H7 (cell line): Measurements from ENCODE around the gene CDC45. TPM values are rescaled to one million over a fixed set of nuclear protein-coding genes. Genes with fewer than 3 reads are reported as not detected.
"Not testable (repeated sequence)": the region's sequence is repeated elsewhere in the genome, so short reads cannot be mapped to it uniquely, and the experiment has no call there.

ENCODE experiments used
- DNase-seq: peaks from one replicate; pipeline ENCODE4 v3.0.0; 2012
- H3K27me3 ChIP-seq: 2 replicates; pipeline ENCODE4 v1.6.0; 2011; ENCODE audit warnings: mild to moderate bottlenecking, low read length; ENCODE audit not compliant: control insufficient read depth, insufficient read depth
- H3K36me3 ChIP-seq: replicated peaks from 2 replicates; pipeline ENCODE4 v1.5.1; 2011; ENCODE audit warnings: low read length; ENCODE audit not compliant: control insufficient read depth, insufficient read depth
- H3K4me3 ChIP-seq: 2 replicates; pipeline ENCODE4 v1.5.1; 2011; ENCODE audit warnings: low read depth, mild to moderate bottlenecking, control low read depth, low read length, moderate library complexity; ENCODE audit not compliant: insufficient read depth
- total RNA-seq: library from RNA; depleted of rRNA; stranded (reverse); fragments of >200 nt; shearing (Covaris generic); gene quantifications from 2 replicates; pipeline ENCODE4 v1.2.3, GENCODE V29; 2014

Gene CDC45
- total RNA-seq, 1 experiment from 2014 or later, result 35.8 TPM

DNA sequence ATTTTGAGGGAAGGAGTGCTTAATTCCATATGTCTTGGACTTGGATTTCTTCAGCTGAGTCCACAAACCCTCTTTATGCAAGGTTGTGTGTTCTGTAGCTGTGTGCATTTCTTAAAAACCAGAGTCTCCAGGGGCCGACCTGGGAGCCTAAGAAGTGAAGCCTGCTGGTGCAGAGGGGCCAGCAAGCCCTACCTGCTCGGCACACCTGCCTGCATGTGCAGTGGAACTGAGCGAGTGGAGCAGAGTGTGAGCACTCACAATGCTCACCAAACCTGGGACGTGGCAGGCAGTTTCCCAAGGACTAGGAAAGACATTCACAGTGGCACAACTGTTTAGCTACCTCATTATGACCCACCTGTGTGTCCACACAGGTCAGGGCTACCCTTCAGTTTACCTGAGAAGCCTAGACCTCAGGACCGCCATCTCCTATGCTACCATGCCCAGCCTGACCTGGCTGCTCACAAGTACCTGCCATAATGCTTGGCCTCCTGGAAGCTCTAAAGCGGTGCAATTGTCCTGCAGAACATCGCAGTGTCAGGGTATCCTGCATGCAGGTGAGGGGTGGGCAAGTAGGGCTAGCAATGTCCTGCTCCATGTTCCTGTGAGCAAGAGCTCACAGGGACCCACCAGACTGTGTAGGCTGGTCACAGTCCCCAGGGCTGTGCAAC lies 36.0 kb upstream of the CDC45 start:
- no peak for DNase-seq
- peaks cover 7% of the 10 kb centered on the region for H3K36me3 ChIP-seq

DNA sequence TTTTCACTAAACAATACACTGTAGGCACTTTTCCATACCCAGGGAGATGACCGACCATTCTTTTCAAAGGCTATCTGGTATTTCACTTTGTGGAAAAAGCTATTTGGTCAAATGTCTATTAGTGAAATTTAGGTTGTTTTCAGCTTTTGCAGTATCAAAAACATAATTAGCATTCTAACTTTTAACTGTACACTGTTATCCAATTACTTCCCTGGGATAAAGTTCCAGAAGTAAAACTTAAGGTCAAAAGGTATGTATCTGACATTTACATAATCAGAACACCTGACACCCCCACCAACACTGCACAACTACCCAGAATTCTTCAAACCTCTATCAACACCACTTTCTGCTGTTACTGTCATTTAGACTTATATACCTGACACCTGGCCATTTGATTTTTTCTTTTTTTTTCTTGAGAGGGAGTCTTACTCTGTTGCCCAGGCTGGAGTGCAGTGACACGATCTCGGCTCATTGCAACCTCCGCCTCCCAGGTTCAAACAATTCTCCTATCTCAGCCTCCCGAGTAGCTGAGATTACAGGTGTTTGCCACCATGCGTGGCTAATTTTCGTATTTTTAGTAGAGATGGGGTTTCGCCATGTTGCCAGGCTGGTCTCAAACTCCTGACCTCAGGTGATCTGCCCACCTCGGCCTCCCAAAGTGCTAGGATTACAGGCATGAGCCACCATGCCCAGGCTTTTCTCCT lies 34.3 kb upstream of the CDC45 start:
- H3K4me3 ChIP-seq, H3K27me3 ChIP-seq, DNase-seq, H3K36me3 ChIP-seq: not testable (repeated sequence)

More for the DNA sequence above, 36.0 kb upstream of the CDC45 start:
- no peaks in the 10 kb centered on the region for H3K27me3 ChIP-seq
- no peak overlapping the region for H3K4me3 ChIP-seq

DNA sequence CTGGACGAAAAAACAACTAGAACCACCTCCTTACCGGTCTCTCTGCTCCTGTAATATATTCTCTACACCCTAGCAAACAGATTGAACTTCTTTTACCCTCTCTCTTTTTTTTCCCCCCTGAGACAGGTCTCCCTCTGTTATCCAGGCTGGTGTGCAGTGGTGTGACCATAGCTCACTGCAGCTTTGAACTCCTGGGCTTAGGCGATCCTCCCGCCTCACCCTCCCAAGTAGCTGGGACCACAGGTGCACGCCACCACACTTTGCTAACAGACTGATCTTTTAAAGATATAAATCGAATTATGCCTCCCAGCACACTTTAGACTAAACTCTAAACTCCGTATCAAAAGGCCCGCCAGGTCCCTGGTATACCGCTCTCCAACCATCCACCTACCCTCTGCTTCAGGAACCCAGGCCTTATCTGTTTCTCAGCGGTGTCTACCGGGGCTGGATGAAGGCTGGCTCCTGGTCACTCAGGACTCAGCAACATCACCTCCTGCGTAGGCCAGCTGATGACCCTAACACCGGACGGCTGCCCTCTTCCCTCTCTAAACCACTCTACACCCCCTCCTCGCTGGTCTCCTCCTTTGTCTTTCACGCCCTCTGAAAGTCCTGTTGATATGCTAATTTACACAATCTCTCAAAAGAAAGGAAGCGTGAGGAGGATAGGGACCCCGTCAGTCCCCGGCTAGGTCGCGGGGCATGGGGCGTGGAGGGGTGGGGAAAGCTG lies 33.0 kb upstream of the CDC45 start:
- peaks cover 12% of the 10 kb centered on the region for H3K36me3 ChIP-seq
- H3K4me3 ChIP-seq, result peak overlapping the region; percentile 79
- H3K27me3 ChIP-seq, result no peaks in the 10 kb centered on the region
- no peak for DNase-seq

DNA sequence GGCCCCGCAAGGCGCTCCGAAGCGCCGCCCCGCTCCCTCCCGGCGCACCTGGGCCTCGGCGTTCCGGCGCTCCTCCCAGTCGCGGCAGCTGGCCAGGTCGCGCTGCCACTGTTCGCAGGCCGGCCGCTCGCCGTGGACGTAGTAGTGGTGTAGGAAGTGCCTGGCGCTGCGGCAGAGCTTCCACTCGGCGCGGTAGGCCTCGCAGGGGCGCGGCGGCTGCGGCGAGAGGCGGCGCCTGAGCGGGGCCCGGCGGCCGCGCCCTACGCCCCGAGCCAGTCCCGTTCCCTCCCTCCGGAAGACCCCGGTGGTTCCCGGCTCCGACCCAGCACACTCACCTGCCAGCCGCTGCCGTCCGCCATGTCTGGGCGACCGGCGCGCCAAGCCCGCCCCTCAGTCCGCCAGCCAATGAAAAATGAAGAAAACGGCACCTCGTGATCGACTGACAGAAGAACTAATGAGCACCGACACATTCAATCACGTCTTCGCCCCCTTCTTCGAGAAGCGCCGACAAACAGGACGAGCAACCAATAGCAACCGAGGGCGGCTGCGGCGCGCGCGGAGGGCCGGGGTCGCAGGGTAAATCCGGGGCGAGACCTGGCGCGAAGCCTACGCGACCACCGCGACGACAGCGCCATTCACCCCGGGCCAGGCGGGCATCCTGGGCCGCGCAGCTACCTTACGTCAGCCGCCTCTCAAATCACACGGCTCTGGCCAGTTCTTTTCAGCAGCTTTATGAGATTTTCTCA lies 32.2 kb upstream of the CDC45 start, which contains the start of gene C22orf39:
C22orf39 (minus strand) TSS at position 382 of the 746 bp plus-strand sequence; CDS start at position 359, 23 bp downstream.
- no peaks in the 10 kb centered on the region for H3K27me3 ChIP-seq
- peaks cover 15% of the 10 kb centered on the region for H3K36me3 ChIP-seq
- H3K4me3 ChIP-seq, result peak within 1 kb of the TSS; percentile 79
- peak; percentile 99 for DNase-seq

DNA sequence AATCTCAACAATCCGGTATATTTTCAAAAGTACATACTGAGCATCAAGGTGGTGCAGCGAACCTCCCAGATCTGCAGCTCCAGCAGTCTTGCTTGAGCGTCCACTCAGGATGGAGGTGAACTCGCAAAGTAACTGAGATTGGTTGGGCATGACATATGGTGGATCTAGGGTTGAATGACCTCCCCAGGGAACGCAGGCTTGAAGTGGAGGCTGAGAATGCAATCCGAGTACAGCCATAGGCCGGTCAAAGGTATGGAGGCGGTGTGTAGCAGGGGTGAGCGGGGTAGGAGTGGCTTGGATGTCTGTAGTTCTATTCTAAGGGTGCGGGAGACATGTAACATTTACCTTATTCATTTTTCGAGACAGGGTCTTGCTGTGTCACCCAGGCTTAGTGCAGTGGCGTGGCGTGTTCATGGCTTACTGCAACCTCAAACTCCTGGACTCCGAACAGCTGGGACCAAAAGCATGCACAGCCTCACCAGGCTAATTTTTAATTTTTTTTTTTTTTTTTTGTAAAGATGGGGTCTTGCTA lies 31.6 kb upstream of the CDC45 start:
- Histone ChIP-seq H3K36me3 (peaks cover 15% of the 10 kb centered on the region), H3K4me3 (peak overlapping the region; percentile 70), H3K27me3 (no peaks in the 10 kb centered on the region)
- DNase-seq, result peak; percentile 81

DNA sequence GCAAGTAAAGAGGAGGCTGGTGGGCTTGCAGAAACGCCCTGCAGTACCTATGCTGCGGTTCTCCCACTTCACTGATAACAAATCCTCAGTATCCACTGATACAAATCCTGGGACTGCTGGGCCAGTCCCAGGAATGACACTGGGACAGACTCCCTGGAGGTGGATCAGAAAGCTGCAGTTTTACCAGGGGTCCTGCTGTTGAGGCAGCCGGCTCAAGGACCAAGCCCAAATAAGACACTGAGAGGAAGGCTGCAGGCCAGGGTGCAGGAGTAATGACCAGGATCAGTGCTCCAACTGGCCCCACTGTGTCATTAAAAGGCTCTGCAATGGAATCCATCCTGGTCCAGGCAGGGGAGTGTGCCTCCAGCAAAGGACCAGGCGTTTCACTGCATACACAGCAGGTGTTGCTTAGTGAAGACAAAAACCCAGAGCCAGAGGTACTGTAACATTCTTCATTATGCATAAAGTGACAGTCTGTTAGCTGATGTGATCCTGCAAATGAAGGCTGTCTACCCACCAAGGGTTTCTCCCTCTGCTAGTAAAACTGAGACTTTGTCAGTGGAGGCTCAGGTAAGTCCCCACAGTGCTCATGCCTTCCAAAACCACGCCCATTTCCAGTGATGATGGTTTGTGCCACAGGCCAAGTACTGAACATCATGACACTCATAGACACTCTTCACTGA lies 30.8 kb upstream of the CDC45 start:
- H3K4me3 ChIP-seq, result no peak overlapping the region
- H3K36me3 ChIP-seq, result peaks cover 17% of the 10 kb centered on the region
- no peaks in the 10 kb centered on the region for H3K27me3 ChIP-seq
- DNase-seq, result no peak

DNA sequence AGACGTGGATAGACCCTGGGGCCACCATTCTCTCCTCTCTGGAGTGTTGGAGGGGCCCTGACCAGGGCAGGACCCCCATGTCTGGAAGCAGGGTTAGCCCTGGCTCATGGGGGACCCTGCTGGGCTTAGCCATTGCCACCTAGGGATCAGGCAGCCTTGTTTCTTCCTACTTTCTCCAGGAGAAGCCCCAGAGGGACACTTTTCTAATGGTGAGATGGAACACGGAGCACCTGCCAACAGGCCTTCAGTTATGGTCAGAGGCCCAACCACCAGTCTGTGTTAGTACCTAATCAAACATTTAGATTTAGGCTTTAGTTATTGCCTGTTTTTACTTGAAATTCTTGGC lies 30.3 kb upstream of the CDC45 start:
- H3K4me3 ChIP-seq, result no peak overlapping the region
- no peak for DNase-seq
- no peaks in the 10 kb centered on the region for H3K27me3 ChIP-seq
- peaks cover 15% of the 10 kb centered on the region for H3K36me3 ChIP-seq

DNA sequence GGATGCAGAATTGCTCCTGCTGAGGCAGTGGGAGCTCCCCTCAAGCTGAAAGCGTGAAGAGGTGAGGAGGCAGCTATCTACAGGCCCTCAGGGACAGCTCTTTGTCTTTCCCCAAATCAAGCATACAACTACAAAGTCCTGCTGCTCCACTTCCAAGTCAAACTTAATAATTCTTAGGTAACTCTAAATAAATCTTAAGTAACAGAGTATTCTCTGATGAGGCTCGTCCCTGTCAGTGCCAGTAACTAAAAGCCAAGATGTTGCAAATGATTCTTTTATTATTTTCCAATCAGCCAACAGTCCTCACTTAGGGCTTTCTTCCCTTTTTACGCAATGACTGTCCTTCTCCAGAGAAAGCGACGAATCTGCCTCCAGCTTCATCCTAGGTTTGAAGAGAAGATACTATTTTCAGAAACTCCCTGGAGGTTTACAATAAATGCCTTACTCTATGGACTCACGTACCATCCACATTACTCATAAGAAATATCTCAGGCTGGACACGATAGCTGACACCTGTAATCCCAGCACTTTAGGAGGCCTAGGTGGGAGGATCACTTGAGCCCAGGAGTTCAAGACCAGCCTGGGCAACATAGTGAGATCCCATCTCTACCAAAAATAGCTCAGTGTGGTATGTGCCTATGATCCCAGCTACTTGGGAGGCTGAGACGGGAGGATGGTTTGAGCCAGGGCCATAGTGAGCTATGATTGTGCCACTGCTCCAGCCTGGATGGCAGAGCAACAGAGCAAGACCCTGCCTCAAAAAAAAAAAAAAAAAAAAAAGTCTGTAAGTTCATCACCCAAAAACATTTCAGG lies 29.2 kb upstream of the CDC45 start:
- H3K4me3 ChIP-seq, result no peak overlapping the region
- H3K36me3 ChIP-seq, result peaks cover 17% of the 10 kb centered on the region
- DNase-seq, result no peak
- no peaks in the 10 kb centered on the region for H3K27me3 ChIP-seq

DNA sequence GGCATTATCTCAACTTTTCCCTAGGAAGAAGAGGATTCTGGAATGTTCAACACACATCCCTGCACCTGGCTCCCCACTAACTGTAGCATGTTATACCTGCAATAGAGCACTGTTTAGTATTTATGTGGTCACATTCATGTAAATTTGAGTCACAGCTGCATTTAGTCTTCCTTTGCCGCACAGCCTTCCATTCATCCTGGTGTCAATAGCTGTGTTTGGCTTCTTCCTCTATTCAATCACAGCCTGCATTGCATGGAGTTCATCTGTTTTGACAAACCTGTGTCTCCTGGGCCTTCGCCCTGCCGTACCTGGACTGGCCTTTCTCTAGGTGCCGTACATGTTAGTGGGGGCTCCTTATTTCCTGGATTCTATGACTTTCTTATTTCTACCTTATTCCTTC lies 28.1 kb upstream of the CDC45 start:
- H3K27me3 ChIP-seq, result no peaks in the 10 kb centered on the region
- DNase-seq, result no peak
- no peak overlapping the region for H3K4me3 ChIP-seq
- peaks cover 25% of the 10 kb centered on the region for H3K36me3 ChIP-seq

DNA sequence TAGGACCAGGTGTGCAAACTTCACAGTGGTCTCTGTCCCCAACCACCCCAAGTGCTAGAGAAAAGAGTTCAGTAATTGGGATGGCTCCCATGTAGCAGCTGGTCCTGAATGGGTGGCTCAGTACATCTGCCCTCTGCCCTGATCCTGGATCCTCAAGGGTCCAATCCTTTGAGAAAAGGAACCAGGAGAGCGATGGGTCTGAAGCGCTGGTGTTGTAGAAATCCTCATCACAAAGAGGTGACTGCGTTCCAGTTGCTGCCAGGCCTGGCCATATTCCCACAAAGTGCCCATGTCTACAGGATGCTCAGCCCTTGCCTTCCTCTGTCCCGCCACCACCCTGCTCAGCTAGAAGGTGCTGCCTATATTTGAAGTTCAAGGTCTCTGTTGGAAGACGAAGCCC lies 26.0 kb upstream of the CDC45 start:
- no peak for DNase-seq
- Histone ChIP-seq H3K27me3 (no peaks in the 10 kb centered on the region), H3K36me3 (peaks cover 34% of the 10 kb centered on the region), H3K4me3 (no peak overlapping the region)

DNA sequence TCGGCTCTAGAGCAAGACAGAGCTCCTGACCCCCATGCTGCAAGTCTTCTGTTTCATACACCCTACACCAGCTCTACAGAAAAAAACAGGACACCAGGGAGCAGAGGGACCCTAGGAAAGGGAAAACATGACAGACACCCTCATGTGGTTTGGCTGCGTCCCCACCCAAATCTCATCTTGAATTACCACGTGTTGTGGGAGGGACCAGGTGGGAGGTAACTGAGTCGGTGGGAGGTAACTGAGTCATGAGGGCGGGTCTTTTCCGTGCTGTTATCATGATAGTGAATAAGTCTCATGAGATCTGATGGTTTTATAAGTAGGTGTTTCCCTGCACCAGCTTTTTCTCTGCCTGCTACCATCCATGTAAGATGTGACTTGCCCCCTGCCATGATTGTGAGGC lies 25.6 kb upstream of the CDC45 start:
- no peaks in the 10 kb centered on the region for H3K27me3 ChIP-seq
- DNase-seq, result no peak
- H3K36me3 ChIP-seq, result peaks cover 34% of the 10 kb centered on the region
- H3K4me3 ChIP-seq, result no peak overlapping the region

DNA sequence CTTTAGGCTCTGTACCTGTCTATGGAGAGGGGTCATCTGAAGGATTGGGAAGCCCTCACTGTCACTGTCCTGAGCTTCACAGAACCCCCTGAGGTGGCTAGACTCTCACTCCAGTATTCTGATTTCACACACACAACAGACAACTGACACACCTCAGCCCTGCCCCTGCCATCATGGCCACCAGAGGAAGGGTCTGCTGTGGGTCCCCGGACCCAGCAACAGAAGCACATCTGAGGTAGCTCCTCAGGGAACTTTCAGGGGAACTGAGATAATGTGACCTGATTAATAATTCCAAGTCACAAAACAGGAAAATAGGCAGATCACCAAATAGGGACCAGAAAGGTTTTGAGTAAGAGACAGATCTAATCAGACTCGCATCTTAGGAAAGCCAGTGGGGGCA lies 24.7 kb upstream of the CDC45 start:
- Histone ChIP-seq H3K4me3 (no peak overlapping the region), H3K27me3 (no peaks in the 10 kb centered on the region), H3K36me3 (peaks cover 34% of the 10 kb centered on the region)
- no peak for DNase-seq

DNA sequence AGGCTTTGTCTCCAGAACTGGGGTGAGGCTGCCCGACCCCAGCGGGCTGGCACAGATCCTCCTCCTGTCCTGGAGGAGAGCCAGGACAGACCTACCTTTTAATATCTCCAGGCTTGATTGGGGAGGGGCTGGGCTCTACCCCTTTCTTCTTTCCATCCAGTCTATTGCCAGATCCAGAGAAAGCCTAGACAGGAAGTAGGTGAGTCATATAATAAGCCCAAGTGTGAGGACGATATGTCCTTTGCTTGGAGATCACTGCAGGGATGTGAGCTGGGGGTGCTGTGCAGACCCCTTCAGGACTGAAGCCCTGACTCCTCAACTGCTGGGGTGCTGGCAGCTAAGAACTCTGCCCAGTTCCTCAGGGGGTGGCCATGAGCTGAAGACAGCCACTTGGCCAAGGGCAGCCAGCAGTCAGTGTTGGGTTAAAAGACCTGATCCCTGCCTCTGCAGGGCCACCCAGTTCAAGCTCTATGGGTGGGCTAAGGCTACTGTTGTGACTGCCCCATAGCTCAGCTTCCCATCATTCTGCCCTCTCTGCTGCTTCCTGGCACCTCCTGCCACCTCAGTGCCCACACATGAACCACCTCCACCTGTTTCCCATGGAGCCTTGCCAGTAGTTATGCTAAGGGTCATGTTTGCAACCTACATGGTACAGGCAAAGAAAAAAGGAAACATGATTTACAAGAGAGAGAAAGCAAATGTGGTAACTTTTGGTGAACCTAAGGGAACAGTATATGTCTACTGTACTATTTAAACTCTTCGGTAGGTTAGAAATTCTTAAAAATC lies 23.9 kb upstream of the CDC45 start:
- no peak for DNase-seq
- Histone ChIP-seq H3K36me3 (peaks cover 33% of the 10 kb centered on the region), H3K4me3 (no peak overlapping the region), H3K27me3 (no peaks in the 10 kb centered on the region)
